Spleen (tissue), 7 donors: ENCODE results near the gene LINGO4.

Source experiments
- POLR2A ChIP-seq, 3 donors: fragments of 450-650 bp; IDR thresholded peaks; one replicate each; pipeline ENCODE4 v1.5.1; 2017; ENCODE audit warnings: antibody characterized with exemption in 3 of 3, mild to moderate bottlenecking in 1 of 3
- POLR2AphosphoS5 ChIP-seq, 3 donors: sonication (generic); formaldehyde crosslinking; IDR thresholded peaks; one replicate each; pipeline ENCODE4 v1.5.1; 2017; ENCODE audit warnings: antibody characterized with exemption in 3 of 3
- TF ChIP-seq, protein P1 (sequence below), 11 experiments: fragments of 200-600 bp in 7 of 11; fragments of 450-650 bp in 4 of 11; sonication (generic) in 4 of 11; IDR thresholded peaks in 8 of 11; conservative IDR thresholded peaks in 3 of 11; 1 replicate in 7 of 11; 2 replicates in 4 of 11; pipeline versions ENCODE4 v1.4.0 to v1.8.0; 2016 to 2021; ENCODE audit warnings: antibody characterized with exemption in 11 of 11, inconsistent platforms in 4 of 11, mild to moderate bottlenecking in 1 of 11
- donor health status: DM: no; HTN: no; CAD: no; lungs with moderate emphysema.
- donor health status: DM: no; HTN: no; CAD: no.
- donor health status: DM: no; HTN: no; CAD: no.

DNA sequence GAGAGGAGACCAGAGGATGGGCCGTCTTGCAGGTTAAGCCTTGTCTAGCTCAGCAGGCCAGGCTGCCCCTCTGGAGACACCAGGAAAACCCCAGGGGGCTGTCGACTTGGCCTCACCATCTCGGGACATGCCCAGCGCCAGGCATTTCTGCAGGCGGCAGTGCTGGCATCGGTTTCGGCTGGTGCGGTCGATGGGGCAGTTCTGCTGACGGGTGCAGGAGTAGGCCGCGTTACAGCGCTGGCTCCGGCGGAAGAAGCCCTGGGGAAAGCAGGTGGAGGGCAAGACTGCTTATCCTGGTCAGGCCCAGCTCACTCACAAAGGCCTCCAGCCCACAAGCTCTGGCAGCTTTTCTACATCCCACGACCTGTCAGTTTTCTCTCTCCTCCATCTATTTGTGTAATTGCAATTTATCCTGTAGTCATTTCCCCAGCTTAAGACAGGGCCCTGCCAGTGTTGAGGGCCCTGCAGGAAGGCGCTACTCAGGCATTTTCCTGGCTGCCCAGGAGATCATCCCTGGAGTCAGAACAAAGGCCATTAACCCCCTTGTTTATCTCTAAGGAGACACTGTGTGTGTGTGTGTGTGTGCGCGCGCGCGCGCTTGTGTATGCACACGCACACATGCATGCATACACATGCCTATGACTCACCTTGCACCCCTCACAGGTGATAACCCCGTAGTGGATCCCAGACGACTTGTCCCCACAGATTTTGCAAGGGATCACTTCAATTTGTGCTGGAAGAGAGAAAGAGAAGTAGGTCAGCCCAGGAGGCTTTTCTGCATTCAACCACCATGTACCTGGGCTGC lies 11.5 kb upstream of the LINGO4 start:
- no peak for TF ChIP-seq POLR2A (IDR thresholded peaks at IDR 0.05)
- no peak for TF ChIP-seq POLR2AphosphoS5 (IDR thresholded peaks at IDR 0.05)
- TF ChIP-seq, protein P1, sequence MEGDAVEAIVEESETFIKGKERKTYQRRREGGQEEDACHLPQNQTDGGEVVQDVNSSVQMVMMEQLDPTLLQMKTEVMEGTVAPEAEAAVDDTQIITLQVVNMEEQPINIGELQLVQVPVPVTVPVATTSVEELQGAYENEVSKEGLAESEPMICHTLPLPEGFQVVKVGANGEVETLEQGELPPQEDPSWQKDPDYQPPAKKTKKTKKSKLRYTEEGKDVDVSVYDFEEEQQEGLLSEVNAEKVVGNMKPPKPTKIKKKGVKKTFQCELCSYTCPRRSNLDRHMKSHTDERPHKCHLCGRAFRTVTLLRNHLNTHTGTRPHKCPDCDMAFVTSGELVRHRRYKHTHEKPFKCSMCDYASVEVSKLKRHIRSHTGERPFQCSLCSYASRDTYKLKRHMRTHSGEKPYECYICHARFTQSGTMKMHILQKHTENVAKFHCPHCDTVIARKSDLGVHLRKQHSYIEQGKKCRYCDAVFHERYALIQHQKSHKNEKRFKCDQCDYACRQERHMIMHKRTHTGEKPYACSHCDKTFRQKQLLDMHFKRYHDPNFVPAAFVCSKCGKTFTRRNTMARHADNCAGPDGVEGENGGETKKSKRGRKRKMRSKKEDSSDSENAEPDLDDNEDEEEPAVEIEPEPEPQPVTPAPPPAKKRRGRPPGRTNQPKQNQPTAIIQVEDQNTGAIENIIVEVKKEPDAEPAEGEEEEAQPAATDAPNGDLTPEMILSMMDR (IDR thresholded peaks at IDR 0.05 in 8 of 11, conservative IDR thresholded peaks at IDR 0.05 in 3 of 11): no peak
